ENCODE results near the gene DYRK4.
A peak's percentile ranks its signal among the peaks of the same experiment; 100 is the strongest.

The DYRK4 gene

GRCh38 chr12:4628406-4628805, 66.4 kb downstream of the DYRK4 start:
- DNase-seq = no peak

- no peak for DNase-seq
These were observed 68.3 kb downstream of the DYRK4 start for GRCh38 chr12:4630262-4630661.

GRCh38 chr12:4643747-4644146, 81.7 kb downstream of the DYRK4 start:
- no peak for DNase-seq

- no peak for DNase-seq
These were observed 83.0 kb downstream of the DYRK4 start for GRCh38 chr12:4645023-4645422.

GRCh38 chr12:4648104-4648500, 86.1 kb downstream of the DYRK4 start:
- no peak for DNase-seq

- DNase-seq = peak; percentile 67 to 68
These were observed 86.7 kb downstream of the DYRK4 start, which contains the start of the genes AKAP3 and NDUFA9 for GRCh38 chr12:4648501-4649357. Gene AKAP3, minus strand, starts transcription at chr12:4649051. Its CDS starts 10,855 bp downstream, at chr12:4638196. Gene NDUFA9, plus strand, starts transcription at chr12:4649114. Its CDS starts 13 bp downstream, at chr12:4649127.

- DNase-seq = no peak
These were observed 87.3 kb downstream of the DYRK4 start for GRCh38 chr12:4649358-4649661.

GRCh38 chr12:4653257-4653656, 91.2 kb downstream of the DYRK4 start:
- no peak for DNase-seq

- DNase-seq = no peak
These were observed 91.7 kb downstream of the DYRK4 start for GRCh38 chr12:4653691-4654090.

Measured in NCI-H187 (cell line).